Subcutaneous adipose tissue (tissue), 4 donors: Measurements from ENCODE around the gene CEP192. TPM values are rescaled to one million over a fixed set of nuclear protein-coding genes. Genes with fewer than 3 reads are reported as not detected.

ENCODE experiments used
- CTCF ChIP-seq: fragments of 450-650 bp; IDR thresholded peaks from one replicate; pipeline ENCODE4 v1.5.1; 2016; ENCODE audit warnings: low read depth, mild to moderate bottlenecking, control low read depth, antibody characterized with exemption, moderate library complexity
- total RNA-seq, 4 donors: library from RNA; depleted of rRNA; stranded (reverse); fragments of >200 nt; gene quantifications; one replicate each; pipeline ENCODE4 v1.1.0, GENCODE V29; 2016

CEP192 gene
- total RNA-seq, 4 donors from 2014 or later: 20.5 to 25.1 (median 22.4) TPM

- no peak for TF ChIP-seq CTCF
Measured at GRCh38 chr18:13124411-13124810, 133.2 kb downstream of the CEP192 start.

- TF ChIP-seq CTCF: no peak
Measured at GRCh38 chr18:13125191-13125590, 134.0 kb downstream of the CEP192 start.

- no peak for TF ChIP-seq CTCF
Measured at GRCh38 chr18:13126966-13127598, 135.9 kb downstream of the CEP192 start.

- no peak for TF ChIP-seq CTCF
Measured at GRCh38 chr18:13131283-13131682, 140.1 kb downstream of the CEP192 start.

- no peak for TF ChIP-seq CTCF
Measured at GRCh38 chr18:13134551-13135401, 143.6 kb downstream of the CEP192 start.

- no peak for TF ChIP-seq CTCF
Measured at GRCh38 chr18:13136056-13136903, 145.1 kb downstream of the CEP192 start.
